C4-2B (cell line): ENCODE results near the gene ITGB5.

Experiments used
- CTCF ChIP-seq: fragments of 450-650 bp; conservative IDR thresholded peaks from 2 replicates; pipeline ENCODE4 v1.5.1; 2017; ENCODE audit warnings: mild to moderate bottlenecking
- ZFX ChIP-seq: fragments of 450-650 bp; IDR thresholded peaks from 2 replicates; pipeline ENCODE4 v1.6.1; 2017

GRCh38 chr3:124800076-124800475 is 87.1 kb downstream of the ITGB5 start:
- TF ChIP-seq CTCF (no peak), ZFX (no peak)
